Activated naive CD8-positive, alpha-beta T cell treated with anti-CD3 and anti-CD28 coated beads for 36 hours (primary cell): ENCODE results near the gene DPH6. TPM values are rescaled to one million over a fixed set of nuclear protein-coding genes. Genes with fewer than 3 reads are reported as not detected.
"Not testable (repeated sequence)": the region's sequence is repeated elsewhere in the genome, so short reads cannot be mapped to it uniquely, and the experiment has no call there.

Experiments used
- DNase-seq: peaks from one replicate; pipeline ENCODE4 v3.0.0; 2021
- H3K27ac Mint-ChIP-seq: one replicate; pipeline ENCODE4 v1.8.0; 2022; ENCODE audit warnings: mild to moderate bottlenecking, moderate library complexity, mixed read lengths
- H3K27me3 Mint-ChIP-seq: one replicate; pipeline ENCODE4 v1.8.0; 2022; ENCODE audit warnings: mild to moderate bottlenecking, mixed read lengths
- H3K36me3 Mint-ChIP-seq: one replicate; pipeline ENCODE4 v1.8.0; 2021; ENCODE audit warnings: mild to moderate bottlenecking, mixed read lengths
- H3K4me1 Mint-ChIP-seq: one replicate; pipeline ENCODE4 v1.8.0; 2021; ENCODE audit warnings: mixed read lengths
- H3K4me3 Mint-ChIP-seq: one replicate; pipeline ENCODE4 v1.8.0; 2022; ENCODE audit warnings: mild to moderate bottlenecking, moderate library complexity, mixed read lengths
- H3K9me3 Mint-ChIP-seq: one replicate; pipeline ENCODE4 v1.8.0; 2022; ENCODE audit warnings: mixed read lengths
- total RNA-seq, 2 experiments: library from RNA; stranded (reverse); gene quantifications; one replicate each; pipeline ENCODE4 v1.2.3, GENCODE V29; 2021

Gene DPH6
- total RNA-seq, 2 experiments from 2014 or later = 9.8 to 13.1 TPM

GRCh38 chr15:35391408-35391984, 154.5 kb downstream of the DPH6 start:
- H3K4me1 Mint-ChIP-seq, H3K9me3 Mint-ChIP-seq, H3K4me3 Mint-ChIP-seq, H3K27ac Mint-ChIP-seq, DNase-seq, H3K27me3 Mint-ChIP-seq: not testable (repeated sequence)
- peaks cover 13% of the 10 kb centered on the region for H3K36me3 Mint-ChIP-seq

- peaks cover 2% of the 10 kb centered on the region for H3K9me3 Mint-ChIP-seq
- no peak overlapping the region for H3K4me3 Mint-ChIP-seq
- H3K36me3 Mint-ChIP-seq = peaks cover 15% of the 10 kb centered on the region
- H3K4me1 Mint-ChIP-seq = no peaks in the 10 kb centered on the region
- H3K27me3 Mint-ChIP-seq = no peaks in the 10 kb centered on the region
- H3K27ac Mint-ChIP-seq = no peak overlapping the region
- no peak for DNase-seq
Measured at GRCh38 chr15:35383506-35383905, 162.5 kb downstream of the DPH6 start.

- Mint-ChIP-seq H3K27me3 (no peaks in the 10 kb centered on the region), H3K9me3 (peaks cover 5% of the 10 kb centered on the region), H3K4me1 (no peaks in the 10 kb centered on the region), H3K27ac (no peak overlapping the region), H3K36me3 (peaks cover 23% of the 10 kb centered on the region), H3K4me3 (no peak overlapping the region)
- no peak for DNase-seq
Measured at GRCh38 chr15:35381328-35381727, 164.6 kb downstream of the DPH6 start.

GRCh38 chr15:35379972-35380371, 166.0 kb downstream of the DPH6 start:
- Mint-ChIP-seq H3K27me3 (no peaks in the 10 kb centered on the region), H3K36me3 (peaks cover 23% of the 10 kb centered on the region), H3K4me1 (no peaks in the 10 kb centered on the region), H3K27ac (no peak overlapping the region), H3K4me3 (no peak overlapping the region), H3K9me3 (peaks cover 5% of the 10 kb centered on the region)
- no peak for DNase-seq

GRCh38 chr15:35378454-35378853, 167.5 kb downstream of the DPH6 start:
- not testable (repeated sequence) for H3K4me1 Mint-ChIP-seq, H3K27ac Mint-ChIP-seq, H3K9me3 Mint-ChIP-seq, DNase-seq, H3K27me3 Mint-ChIP-seq, H3K4me3 Mint-ChIP-seq
- peaks cover 23% of the 10 kb centered on the region for H3K36me3 Mint-ChIP-seq

- no peak for DNase-seq
- Mint-ChIP-seq H3K4me1 (no peaks in the 10 kb centered on the region), H3K36me3 (peaks cover 36% of the 10 kb centered on the region), H3K27ac (no peak overlapping the region), H3K9me3 (peaks cover 5% of the 10 kb centered on the region), H3K4me3 (no peak overlapping the region), H3K27me3 (no peaks in the 10 kb centered on the region)
Measured at GRCh38 chr15:35376707-35377106, 169.3 kb downstream of the DPH6 start.

GRCh38 chr15:35374661-35375060, 171.3 kb downstream of the DPH6 start:
- Mint-ChIP-seq H3K27me3 (no peaks in the 10 kb centered on the region), H3K9me3 (peaks cover 5% of the 10 kb centered on the region), H3K4me1 (no peaks in the 10 kb centered on the region), H3K4me3 (no peak overlapping the region), H3K27ac (no peak overlapping the region), H3K36me3 (peaks cover 45% of the 10 kb centered on the region)
- DNase-seq = no peak

- Mint-ChIP-seq H3K27ac (no peak overlapping the region), H3K27me3 (no peaks in the 10 kb centered on the region), H3K4me1 (no peaks in the 10 kb centered on the region), H3K36me3 (peaks cover 21% of the 10 kb centered on the region), H3K9me3 (peaks cover 50% of the 10 kb centered on the region), H3K4me3 (no peak overlapping the region)
- no peak for DNase-seq
Measured at GRCh38 chr15:35362195-35362829, 183.7 kb downstream of the DPH6 start.

- DNase-seq = no peak
- no peak overlapping the region for H3K4me3 Mint-ChIP-seq
- peaks cover 48% of the 10 kb centered on the region for H3K9me3 Mint-ChIP-seq
- H3K27me3 Mint-ChIP-seq = no peaks in the 10 kb centered on the region
- H3K36me3 Mint-ChIP-seq = peaks cover 2% of the 10 kb centered on the region
- no peak overlapping the region for H3K27ac Mint-ChIP-seq
- H3K4me1 Mint-ChIP-seq = no peaks in the 10 kb centered on the region
Measured at GRCh38 chr15:35358824-35359223, 187.1 kb downstream of the DPH6 start.

GRCh38 chr15:35351059-35351458, 194.9 kb downstream of the DPH6 start:
- Mint-ChIP-seq H3K27ac (no peak overlapping the region), H3K4me3 (no peak overlapping the region), H3K4me1 (no peaks in the 10 kb centered on the region), H3K36me3 (peaks cover 2% of the 10 kb centered on the region), H3K27me3 (no peaks in the 10 kb centered on the region), H3K9me3 (peaks cover 25% of the 10 kb centered on the region)
- DNase-seq = no peak

- H3K36me3 Mint-ChIP-seq = peaks cover under 1% of the 10 kb centered on the region
- no peaks in the 10 kb centered on the region for H3K27me3 Mint-ChIP-seq
- H3K4me1 Mint-ChIP-seq = no peaks in the 10 kb centered on the region
- DNase-seq = no peak
- no peak overlapping the region for H3K27ac Mint-ChIP-seq
- H3K4me3 Mint-ChIP-seq = no peak overlapping the region
- peaks cover 20% of the 10 kb centered on the region for H3K9me3 Mint-ChIP-seq
Measured at GRCh38 chr15:35349916-35350315, 196.0 kb downstream of the DPH6 start.

- Mint-ChIP-seq H3K4me1 (no peaks in the 10 kb centered on the region), H3K27me3 (no peaks in the 10 kb centered on the region), H3K27ac (no peak overlapping the region), H3K9me3 (peaks cover 2% of the 10 kb centered on the region), H3K36me3 (no peaks in the 10 kb centered on the region), H3K4me3 (no peak overlapping the region)
- no peak for DNase-seq
Measured at GRCh38 chr15:35330916-35331315, 215.0 kb downstream of the DPH6 start.

- no peaks in the 10 kb centered on the region for H3K4me1 Mint-ChIP-seq
- DNase-seq = no peak
- no peaks in the 10 kb centered on the region for H3K27me3 Mint-ChIP-seq
- peaks cover 2% of the 10 kb centered on the region for H3K9me3 Mint-ChIP-seq
- H3K27ac Mint-ChIP-seq = no peak overlapping the region
- no peaks in the 10 kb centered on the region for H3K36me3 Mint-ChIP-seq
- no peak overlapping the region for H3K4me3 Mint-ChIP-seq
Measured at GRCh38 chr15:35330048-35330695, 215.8 kb downstream of the DPH6 start.

GRCh38 chr15:35329521-35329961, 216.4 kb downstream of the DPH6 start:
- no peak overlapping the region for H3K27ac Mint-ChIP-seq
- no peak for DNase-seq
- no peaks in the 10 kb centered on the region for H3K27me3 Mint-ChIP-seq
- no peaks in the 10 kb centered on the region for H3K36me3 Mint-ChIP-seq
- no peaks in the 10 kb centered on the region for H3K4me1 Mint-ChIP-seq
- H3K4me3 Mint-ChIP-seq = no peak overlapping the region
- peaks cover 2% of the 10 kb centered on the region for H3K9me3 Mint-ChIP-seq

- not testable (repeated sequence) for H3K27ac Mint-ChIP-seq, H3K4me3 Mint-ChIP-seq, H3K27me3 Mint-ChIP-seq, DNase-seq, H3K4me1 Mint-ChIP-seq, H3K9me3 Mint-ChIP-seq, H3K36me3 Mint-ChIP-seq
Measured at GRCh38 chr15:35328836-35329235, 217.1 kb downstream of the DPH6 start.

- no peaks in the 10 kb centered on the region for H3K27me3 Mint-ChIP-seq
- H3K9me3 Mint-ChIP-seq = no peaks in the 10 kb centered on the region
- H3K4me1 Mint-ChIP-seq = no peaks in the 10 kb centered on the region
- H3K36me3 Mint-ChIP-seq = no peaks in the 10 kb centered on the region
- no peak for DNase-seq
- no peak overlapping the region for H3K4me3 Mint-ChIP-seq
- no peak overlapping the region for H3K27ac Mint-ChIP-seq
Measured at GRCh38 chr15:35327789-35328188, 218.2 kb downstream of the DPH6 start.
